Stimulated activated CD8-positive, alpha-beta memory T cell treated with anti-CD3 and anti-CD28 coated beads, Interleukin-2, amount 100 ng/mL, for 48 hours (primary cell): ENCODE measurements around the gene SREBF2.
"Not testable (repeated sequence)": the region's sequence is repeated elsewhere in the genome, so short reads cannot be mapped to it uniquely, and the experiment has no call there.

Source experiments
- DNase-seq, 2 donors: peaks; one replicate each; pipeline ENCODE4 v3.0.0-alpha.2; 2020; ENCODE audit warnings: low read depth in 2 of 2

SREBF2 gene

DNA sequence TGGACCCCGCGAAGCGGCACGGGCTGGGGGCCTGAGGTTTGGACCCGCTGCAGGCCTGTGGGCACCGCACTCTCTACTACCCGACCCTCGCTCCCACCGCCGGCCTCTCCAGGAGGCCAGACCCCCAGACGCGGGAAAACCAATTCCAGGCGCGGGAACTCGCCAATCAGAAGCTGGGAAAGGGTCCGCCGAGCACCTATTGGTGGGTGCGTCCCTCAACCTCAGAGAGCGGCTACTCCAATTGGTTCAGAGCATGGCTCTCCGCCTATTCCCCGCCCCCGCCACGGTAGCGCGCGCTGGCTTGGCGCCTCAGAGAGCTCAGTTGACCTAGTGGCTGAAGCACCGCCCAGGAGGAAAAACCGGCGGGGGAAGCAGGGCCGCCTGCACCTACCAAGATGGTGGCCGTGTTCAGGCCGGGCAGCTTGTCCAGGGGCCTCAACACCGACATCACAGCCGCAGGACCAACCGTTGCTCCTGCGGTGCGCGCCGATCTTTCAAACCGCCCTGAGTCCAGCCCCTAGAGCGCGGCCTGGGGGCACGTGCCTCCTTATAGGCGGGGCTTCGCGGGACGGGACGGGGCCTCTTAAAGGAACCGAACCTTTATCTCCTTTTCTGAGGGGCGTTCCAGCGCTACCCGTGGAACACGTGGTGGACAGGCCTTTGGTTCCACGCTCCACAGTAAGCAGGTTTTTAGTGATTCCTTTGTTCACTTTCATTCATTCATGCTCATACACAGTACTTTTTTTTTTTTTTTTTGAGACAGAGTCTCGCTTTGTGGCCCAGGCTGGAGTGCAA, 113.9 kb downstream of the SREBF2 start, which contains the start of gene CENPM:
Gene CENPM (minus strand): TSS at position 524 of the 795 bp plus-strand sequence. CDS start 76 bp downstream, at position 448.
- DNase-seq, result peak; percentile 91 to 94

DNA sequence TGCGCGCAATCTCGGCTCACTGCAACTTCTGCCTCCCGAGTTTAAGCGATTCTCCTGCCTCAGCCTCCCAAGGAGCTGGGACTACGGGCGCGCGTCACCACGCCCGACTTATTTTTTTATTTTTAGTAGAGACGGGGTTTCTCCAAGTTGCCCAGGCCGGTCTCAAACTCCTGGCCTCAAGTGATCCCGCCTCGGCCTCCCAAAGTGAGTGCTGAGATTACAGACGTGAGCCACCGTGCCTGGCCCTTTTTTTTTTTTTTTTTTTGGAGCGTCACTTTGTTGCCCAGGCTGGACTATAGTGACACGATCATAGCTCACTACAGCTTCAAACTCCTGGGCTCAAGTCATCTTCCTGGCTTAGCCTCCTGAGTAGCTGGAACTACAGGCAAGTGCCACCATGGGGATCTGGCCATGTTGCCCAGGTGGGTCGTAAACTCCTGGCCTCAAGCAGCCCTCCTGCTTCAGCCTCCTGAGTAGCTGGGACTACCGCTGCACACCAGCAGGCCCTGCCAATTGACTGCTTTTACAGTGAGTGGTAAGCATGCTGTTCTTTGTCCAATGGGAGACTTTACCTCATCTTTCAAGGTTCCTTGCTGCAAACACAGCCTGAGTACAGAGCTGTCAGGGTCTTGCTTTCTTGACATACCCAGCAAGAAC, 114.6 kb downstream of the SREBF2 start:
- no peak for DNase-seq

DNA sequence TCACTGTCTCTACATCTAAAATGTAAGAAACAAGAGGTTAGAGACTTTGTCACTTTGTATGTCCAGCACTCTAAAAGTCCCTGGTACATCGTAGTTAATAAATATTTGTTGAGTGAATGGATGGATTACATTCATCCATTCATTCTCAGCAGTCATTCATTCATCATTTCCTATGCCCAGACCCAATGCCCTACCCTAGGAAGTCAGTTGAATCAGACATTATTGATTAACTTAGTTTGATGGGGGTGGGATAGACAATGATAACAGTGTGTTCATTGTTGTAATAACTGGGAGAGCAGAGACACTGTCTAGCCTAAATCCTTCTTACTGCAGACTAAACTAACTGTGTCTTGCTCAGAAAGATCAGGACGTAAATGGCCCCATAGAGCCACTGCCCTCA, 115.2 kb downstream of the SREBF2 start:
- DNase-seq, result no peak

DNA sequence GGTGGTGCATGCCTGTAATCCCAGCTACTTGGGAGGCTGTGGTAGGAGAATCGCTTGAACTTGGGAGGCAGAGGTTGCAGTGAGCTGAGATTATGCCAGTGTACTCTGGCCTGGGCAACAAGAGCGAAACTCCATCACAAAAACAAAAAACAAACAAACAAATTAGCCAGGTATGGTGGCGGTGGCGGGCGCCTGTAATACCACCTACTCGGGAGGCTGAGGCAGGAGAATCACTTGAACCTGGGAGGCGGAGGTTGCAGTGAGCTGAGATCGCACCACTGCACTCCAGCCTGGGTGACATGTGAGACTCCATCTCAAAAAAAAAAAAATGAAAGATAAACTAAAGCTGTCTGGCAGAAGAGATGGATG, 116.0 kb downstream of the SREBF2 start:
- DNase-seq, result not testable (repeated sequence)

DNA sequence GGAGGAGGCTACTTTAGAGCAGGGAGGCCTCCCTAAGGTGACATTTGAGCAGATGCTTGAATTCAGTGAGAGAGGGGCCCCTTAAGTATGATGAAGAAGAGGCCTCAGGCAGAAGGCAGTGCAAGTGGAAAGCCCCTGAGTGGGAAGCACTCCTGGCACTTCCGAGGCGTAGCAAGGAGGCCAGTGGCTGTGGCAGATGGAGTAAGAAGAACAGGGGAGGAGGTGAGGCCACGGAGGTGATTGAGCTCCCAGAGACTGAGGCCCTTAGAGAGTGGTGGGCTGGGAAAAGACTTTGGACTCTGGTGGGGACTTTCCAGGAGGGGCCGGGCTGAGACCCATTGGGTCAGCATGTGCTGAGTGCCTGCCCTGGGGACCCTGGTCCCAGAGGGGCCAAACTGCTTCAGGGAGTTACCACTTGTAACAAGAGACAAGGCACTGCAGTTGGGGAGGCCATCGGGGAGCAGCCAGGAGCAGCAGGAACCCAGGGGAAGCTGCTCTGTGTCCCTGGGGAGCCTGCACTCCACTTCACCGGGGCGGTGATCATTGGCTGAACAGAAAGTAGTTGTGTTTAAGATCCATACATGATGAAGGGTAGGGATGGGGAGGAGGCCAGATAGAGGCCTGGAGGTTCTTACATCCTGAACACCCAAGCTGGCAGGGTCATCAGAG, 116.5 kb downstream of the SREBF2 start:
- DNase-seq, result no peak

GRCh38 chr22:41951898-41952474, 119.1 kb downstream of the SREBF2 start, which contains the start of gene SMIM45:
Gene SMIM45 (plus strand): TSS chr22:41952150.
- DNase-seq, result no peak

DNA sequence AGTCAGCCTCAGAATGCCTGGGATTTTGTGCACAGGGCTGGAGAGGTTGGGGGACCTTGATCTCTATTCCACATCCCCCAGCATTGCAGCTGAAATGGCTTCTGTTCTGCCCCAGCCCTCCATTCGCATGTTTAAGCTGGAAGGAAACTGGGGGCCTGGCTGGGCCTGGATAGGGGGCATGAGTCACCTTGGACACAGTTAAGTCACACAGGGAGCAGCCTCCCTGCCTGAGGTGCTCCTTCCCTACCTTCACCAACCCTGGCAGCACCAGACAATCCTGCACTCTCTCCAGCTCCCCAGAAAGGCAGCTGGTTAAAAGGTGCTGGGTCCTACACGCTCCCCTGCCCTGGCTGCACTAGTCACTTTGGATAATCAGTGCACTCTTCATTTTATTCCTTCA, 119.8 kb downstream of the SREBF2 start:
- DNase-seq, result no peak
